ENCODE results near the gene CD300H. TPM values are rescaled to one million over a fixed set of nuclear protein-coding genes. Genes with fewer than 3 reads are reported as not detected.

Gene CD300H
- polyA plus RNA-seq, 12 donors, result 0.32 to 0.37 TPM; not detected in 10

Other genes with a start within 250 kb of the CD300H start
- gene KIF19, start 241.3 kb downstream of the CD300H start, polyA plus RNA-seq (ENCODE audit: insufficient read length in 12 of 12), result 1 to 10 TPM in 9 of 12 donors, under 1 TPM in 1, not detected in 2; 0.92 to 2.0 (median 1.5) TPM
- under 1 TPM in 8 of 12 donors, not detected in 4; 0.08 to 0.40 (median 0.16) TPM for gene BTBD17, start 205.6 kb downstream of the CD300H start, polyA plus RNA-seq (ENCODE audit: insufficient read length in 12 of 12)
- under 1 TPM in 8 of 12 donors, not detected in 4; 0.16 to 0.74 (median 0.26) TPM for gene GPR142, start 200.0 kb downstream of the CD300H start, polyA plus RNA-seq (ENCODE audit: insufficient read length in 12 of 12)
- gene GPRC5C, start 135.4 kb downstream of the CD300H start, polyA plus RNA-seq (ENCODE audit: insufficient read length in 12 of 12), result 10 to 100 TPM in 11 of 12 donors, not detected in 1; 16.2 to 61.7 (median 26.4) TPM
- gene CD300A, start 100.9 kb downstream of the CD300H start, polyA plus RNA-seq (ENCODE audit: insufficient read length in 12 of 12), result 1 to 10 TPM in 10 of 12 donors, not detected in 2; 1.1 to 2.6 (median 1.9) TPM
- under 1 TPM in 9 of 12 donors, not detected in 3; 0.07 to 0.83 (median 0.14) TPM for gene CD300LB, start 36.0 kb downstream of the CD300H start, polyA plus RNA-seq (ENCODE audit: insufficient read length in 12 of 12)
- under 1 TPM in 10 of 12 donors, not detected in 2; 0.18 to 0.76 (median 0.52) TPM for gene CD300C, start 21.4 kb downstream of the CD300H start, polyA plus RNA-seq (ENCODE audit: insufficient read length in 12 of 12)
- not detected for gene CD300LD, start 24.8 kb upstream of the CD300H start, polyA plus RNA-seq (ENCODE audit: insufficient read length in 12 of 12)
- gene CD300E, start 56.2 kb upstream of the CD300H start, polyA plus RNA-seq (ENCODE audit: insufficient read length in 12 of 12), result under 1 TPM in 10 of 12 donors, not detected in 2; 0.13 to 0.68 (median 0.30) TPM
- gene CD300LF, start 145.4 kb upstream of the CD300H start, polyA plus RNA-seq (ENCODE audit: insufficient read length in 12 of 12), result under 1 TPM in 8 of 12 donors, not detected in 4; 0.14 to 0.90 (median 0.24) TPM
- gene RAB37, start 169.7 kb upstream of the CD300H start, polyA plus RNA-seq (ENCODE audit: insufficient read length in 12 of 12), result 1 to 10 TPM in 8 of 12 donors, under 1 TPM in 3, not detected in 1; 0.63 to 5.0 (median 1.3) TPM
- 10 to 100 TPM in 2 of 12 donors, 1 to 10 TPM in 9, not detected in 1; 5.0 to 63.4 (median 6.7) TPM for gene NHERF1, start 181.1 kb upstream of the CD300H start, polyA plus RNA-seq (ENCODE audit: insufficient read length in 12 of 12)
- 10 to 100 TPM in 11 of 12 donors, not detected in 1; 26.8 to 42.5 (median 33.6) TPM for gene NAT9, start 208.8 kb upstream of the CD300H start, polyA plus RNA-seq (ENCODE audit: insufficient read length in 12 of 12)